Activated T-helper 1 cell treated with anti-CD3 and anti-CD28 coated beads, Interleukin-2, amount 50 U/mL, for 16 hours (primary cell): ENCODE measurements around the gene FNDC3A.
"Not testable (repeated sequence)": the region's sequence is repeated elsewhere in the genome, so short reads cannot be mapped to it uniquely, and the experiment has no call there.

Experiments
- DNase-seq, 2 donors: peaks; one replicate each; pipeline ENCODE4 v3.0.0-alpha.2; 2020; ENCODE audit warnings: low read depth in 1 of 2, low spot score in 1 of 2

FNDC3A gene

GRCh38 chr13:48975101-48975855 is 434 bp upstream of the FNDC3A start:
- peak; percentile 1 to 6 for DNase-seq

GRCh38 chr13:48976576-48977285 is 1.0 kb downstream of the FNDC3A start:
- peak in 1 of 2 donors; percentile 64 for DNase-seq

- no peak for DNase-seq
These were observed 1.5 kb downstream of the FNDC3A start for GRCh38 chr13:48977286-48977625.

GRCh38 chr13:48977973-48978372 is 2.3 kb downstream of the FNDC3A start:
- no peak for DNase-seq

GRCh38 chr13:48978942-48979601 is 3.4 kb downstream of the FNDC3A start:
- no peak for DNase-seq

- DNase-seq, result no peak
These were observed 4.2 kb downstream of the FNDC3A start for GRCh38 chr13:48979892-48980291.

- no peak for DNase-seq
These were observed 7.6 kb downstream of the FNDC3A start for GRCh38 chr13:48983331-48983730.

- no peak for DNase-seq
These were observed 10.0 kb downstream of the FNDC3A start for GRCh38 chr13:48985756-48986155.

- DNase-seq, result no peak
These were observed 15.2 kb downstream of the FNDC3A start for GRCh38 chr13:48990900-48991299.

GRCh38 chr13:48993150-48993549 is 17.4 kb downstream of the FNDC3A start:
- no peak for DNase-seq

GRCh38 chr13:48994706-48995105 is 19.0 kb downstream of the FNDC3A start:
- no peak for DNase-seq

- DNase-seq, result no peak
These were observed 23.1 kb downstream of the FNDC3A start for GRCh38 chr13:48998641-48999292.

GRCh38 chr13:49000247-49000646 is 24.5 kb downstream of the FNDC3A start:
- no peak for DNase-seq

GRCh38 chr13:49018986-49019635 is 43.4 kb downstream of the FNDC3A start:
- not testable (repeated sequence) for DNase-seq

- no peak for DNase-seq
These were observed 44.6 kb downstream of the FNDC3A start for GRCh38 chr13:49020328-49020727.

- DNase-seq, result no peak
These were observed 45.3 kb downstream of the FNDC3A start for GRCh38 chr13:49020940-49021553.

GRCh38 chr13:49021953-49022352 is 46.2 kb downstream of the FNDC3A start:
- DNase-seq, result no peak

- no peak for DNase-seq
These were observed 46.9 kb downstream of the FNDC3A start for GRCh38 chr13:49022472-49023144.

- DNase-seq, result no peak
These were observed 47.7 kb downstream of the FNDC3A start for GRCh38 chr13:49023431-49023830.

- no peak for DNase-seq
These were observed 51.1 kb downstream of the FNDC3A start for GRCh38 chr13:49026851-49027250.
